MM.1S (cell line): ENCODE results near the gene WSB1.

ENCODE experiments used
- DNase-seq: peaks from one replicate; pipeline ENCODE4 v3.0.0-alpha.2; 2015
- H2AFZ ChIP-seq: fragments of 300-600 bp; sonication (generic); 2 replicates; pipeline ENCODE4 v1.6.0; 2016; ENCODE audit warnings: antibody characterized with exemption, low read length
- H3F3A ChIP-seq: fragments of 300-600 bp; sonication (generic); 2 replicates; pipeline ENCODE4 v1.6.1; 2016; ENCODE audit warnings: mild to moderate bottlenecking, antibody characterized with exemption, low read length, moderate library complexity, mixed read lengths; ENCODE audit not compliant: insufficient read depth
- H3K27ac ChIP-seq: fragments of 300-600 bp; sonication (generic); 2 replicates; pipeline ENCODE4 v1.5.1; 2016; ENCODE audit warnings: mild to moderate bottlenecking, low read length
- H3K27me3 ChIP-seq: fragments of 300-600 bp; sonication (generic); replicated peaks from 2 replicates; pipeline ENCODE4 v1.6.0; 2016; ENCODE audit warnings: low read length; ENCODE audit not compliant: insufficient read depth
- H3K36me3 ChIP-seq: fragments of 300-600 bp; sonication (generic); replicated peaks from 2 replicates; pipeline ENCODE4 v1.6.1; 2016; ENCODE audit warnings: mild to moderate bottlenecking, low read length, mixed read lengths; ENCODE audit not compliant: insufficient read depth
- H3K4me1 ChIP-seq: fragments of 300-600 bp; sonication (generic); 2 replicates; pipeline ENCODE4 v1.6.1; 2016; ENCODE audit warnings: low read length, mixed read lengths
- H3K4me2 ChIP-seq: fragments of 300-600 bp; sonication (generic); 2 replicates; pipeline ENCODE4 v1.6.0; 2016; ENCODE audit warnings: low read depth, low read length
- H3K4me3 ChIP-seq: fragments of 300-600 bp; sonication (generic); 2 replicates; pipeline ENCODE4 v1.5.1; 2016; ENCODE audit warnings: low read length, mixed read lengths
- H3K79me2 ChIP-seq: fragments of 300-600 bp; sonication (generic); 2 replicates; pipeline ENCODE4 v1.6.1; 2016; ENCODE audit warnings: mixed run types, low read length, mixed read lengths
- H3K9ac ChIP-seq: fragments of 300-600 bp; sonication (generic); 2 replicates; pipeline ENCODE4 v1.6.1; 2016; ENCODE audit warnings: low read length, mixed read lengths
- H3K9me2 ChIP-seq: fragments of 300-600 bp; sonication (generic); replicated peaks from 2 replicates; pipeline ENCODE4 v1.6.1; 2016; ENCODE audit warnings: mild to moderate bottlenecking, low read length, mixed read lengths; ENCODE audit not compliant: insufficient read depth
- H3K9me3 ChIP-seq: fragments of 300-600 bp; sonication (generic); replicated peaks from 2 replicates; pipeline ENCODE4 v1.6.1; 2016; ENCODE audit warnings: mild to moderate bottlenecking, low read length, mixed read lengths; ENCODE audit not compliant: insufficient read depth
- H4K20me1 ChIP-seq: fragments of 300-600 bp; sonication (generic); 2 replicates; pipeline ENCODE4 v1.6.1; 2016; ENCODE audit warnings: mild to moderate bottlenecking, low read length, moderate library complexity, mixed read lengths; ENCODE audit not compliant: insufficient read depth
- EZH2 ChIP-seq: fragments of 300-600 bp; sonication (generic); optimal IDR thresholded peaks from 2 replicates; pipeline ENCODE3; 2017; ENCODE audit warnings: low read depth, mild to moderate bottlenecking, antibody characterized with exemption, low read length, mixed read lengths
- EZH2phosphoT487 ChIP-seq: fragments of 300-600 bp; sonication (generic); IDR thresholded peaks from 2 replicates; pipeline ENCODE4 v1.6.1; 2018; ENCODE audit warnings: antibody characterized with exemption, low read length
- TF ChIP-seq, protein P1 (sequence below): fragments of 300-600 bp; sonication (generic); IDR thresholded peaks from 2 replicates; pipeline ENCODE4 v1.5.1; 2016; ENCODE audit warnings: antibody characterized with exemption, low read length, mixed read lengths

The WSB1 gene

GRCh38 chr17:27282054-27282551 lies 11.8 kb upstream of the WSB1 start:
- Histone ChIP-seq H3K79me2 (no peaks in the 10 kb centered on the region), H3K27me3 (no peaks in the 10 kb centered on the region), H3K4me2 (no peak overlapping the region), H3K9ac (no peak overlapping the region), H3K9me3 (no peaks in the 10 kb centered on the region), H3F3A (no peaks in the 10 kb centered on the region), H3K36me3 (no peaks in the 10 kb centered on the region), H3K27ac (no peak overlapping the region), H2AFZ (no peak overlapping the region), H3K4me3 (no peak overlapping the region), H4K20me1 (no peaks in the 10 kb centered on the region), H3K9me2 (no peaks in the 10 kb centered on the region), H3K4me1 (peaks cover 11% of the 10 kb centered on the region; the same call in 1 of the 2 replicates)
- peak; percentile 18 for DNase-seq
- TF ChIP-seq, protein P1, sequence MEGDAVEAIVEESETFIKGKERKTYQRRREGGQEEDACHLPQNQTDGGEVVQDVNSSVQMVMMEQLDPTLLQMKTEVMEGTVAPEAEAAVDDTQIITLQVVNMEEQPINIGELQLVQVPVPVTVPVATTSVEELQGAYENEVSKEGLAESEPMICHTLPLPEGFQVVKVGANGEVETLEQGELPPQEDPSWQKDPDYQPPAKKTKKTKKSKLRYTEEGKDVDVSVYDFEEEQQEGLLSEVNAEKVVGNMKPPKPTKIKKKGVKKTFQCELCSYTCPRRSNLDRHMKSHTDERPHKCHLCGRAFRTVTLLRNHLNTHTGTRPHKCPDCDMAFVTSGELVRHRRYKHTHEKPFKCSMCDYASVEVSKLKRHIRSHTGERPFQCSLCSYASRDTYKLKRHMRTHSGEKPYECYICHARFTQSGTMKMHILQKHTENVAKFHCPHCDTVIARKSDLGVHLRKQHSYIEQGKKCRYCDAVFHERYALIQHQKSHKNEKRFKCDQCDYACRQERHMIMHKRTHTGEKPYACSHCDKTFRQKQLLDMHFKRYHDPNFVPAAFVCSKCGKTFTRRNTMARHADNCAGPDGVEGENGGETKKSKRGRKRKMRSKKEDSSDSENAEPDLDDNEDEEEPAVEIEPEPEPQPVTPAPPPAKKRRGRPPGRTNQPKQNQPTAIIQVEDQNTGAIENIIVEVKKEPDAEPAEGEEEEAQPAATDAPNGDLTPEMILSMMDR = no peak
- no peak for TF ChIP-seq EZH2
- TF ChIP-seq EZH2phosphoT487 = no peak

GRCh38 chr17:27283060-27283459 lies 10.9 kb upstream of the WSB1 start:
- DNase-seq = no peak
- Histone ChIP-seq H3K4me3 (no peak overlapping the region), H3K9me3 (no peaks in the 10 kb centered on the region), H4K20me1 (no peaks in the 10 kb centered on the region), H3K9ac (no peak overlapping the region), H2AFZ (no peak overlapping the region), H3K4me2 (no peak overlapping the region), H3K27me3 (no peaks in the 10 kb centered on the region), H3K79me2 (no peaks in the 10 kb centered on the region), H3K9me2 (no peaks in the 10 kb centered on the region), H3F3A (no peaks in the 10 kb centered on the region), H3K27ac (no peak overlapping the region), H3K36me3 (no peaks in the 10 kb centered on the region), H3K4me1 (peaks cover 11% of the 10 kb centered on the region; the same call in 1 of the 2 replicates)
- TF ChIP-seq EZH2phosphoT487 (no peak), EZH2 (no peak)
- TF ChIP-seq, protein P1 = no peak

GRCh38 chr17:27283751-27284150 lies 10.2 kb upstream of the WSB1 start:
- Histone ChIP-seq H3K9me2 (no peaks in the 10 kb centered on the region), H2AFZ (no peak overlapping the region), H3K4me1 (peaks cover 11% of the 10 kb centered on the region; the same call in 1 of the 2 replicates), H3F3A (no peaks in the 10 kb centered on the region), H3K79me2 (no peaks in the 10 kb centered on the region), H3K9ac (no peak overlapping the region), H3K4me2 (no peak overlapping the region), H3K9me3 (no peaks in the 10 kb centered on the region), H3K27me3 (no peaks in the 10 kb centered on the region), H4K20me1 (no peaks in the 10 kb centered on the region), H3K27ac (no peak overlapping the region), H3K36me3 (no peaks in the 10 kb centered on the region), H3K4me3 (no peak overlapping the region)
- TF ChIP-seq, protein P1 = no peak
- TF ChIP-seq EZH2 (no peak), EZH2phosphoT487 (no peak)
- no peak for DNase-seq
